ENCODE results near the gene WDR4. TPM values are rescaled to one million over a fixed set of nuclear protein-coding genes. Genes with fewer than 3 reads are reported as not detected.

The WDR4 gene
- total and polyA plus RNA-seq, 9 of the 15 experiments (the other 6 are each of a cell fraction or from before 2014, with no cell fraction given), result 5.4 to 95.4 (median 32.1) TPM

DNA sequence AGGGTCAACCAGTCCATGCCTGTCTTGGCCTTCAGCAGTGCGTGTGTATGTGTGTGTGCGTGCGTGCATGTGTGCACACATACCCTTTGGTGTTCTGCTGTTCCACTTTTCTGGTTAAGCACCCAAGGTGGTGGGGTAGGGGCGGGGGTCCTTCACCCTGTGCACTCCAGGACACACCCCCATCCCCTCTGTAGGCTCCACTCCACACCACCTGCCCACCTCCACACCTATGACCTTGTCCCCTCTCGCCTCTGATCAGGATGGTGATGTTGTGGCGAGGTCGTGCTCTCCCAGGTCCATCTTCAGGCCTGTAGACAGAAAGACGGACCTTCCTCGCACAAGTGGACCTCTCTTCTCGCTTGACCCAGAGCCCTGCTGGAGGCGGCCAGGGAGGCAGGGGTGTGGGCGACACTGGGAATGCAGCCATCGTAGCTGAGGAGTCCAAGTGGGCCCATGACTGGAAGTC, 44.6 kb downstream of the WDR4 start (continued):
- TF ChIP-seq, protein P1, sequence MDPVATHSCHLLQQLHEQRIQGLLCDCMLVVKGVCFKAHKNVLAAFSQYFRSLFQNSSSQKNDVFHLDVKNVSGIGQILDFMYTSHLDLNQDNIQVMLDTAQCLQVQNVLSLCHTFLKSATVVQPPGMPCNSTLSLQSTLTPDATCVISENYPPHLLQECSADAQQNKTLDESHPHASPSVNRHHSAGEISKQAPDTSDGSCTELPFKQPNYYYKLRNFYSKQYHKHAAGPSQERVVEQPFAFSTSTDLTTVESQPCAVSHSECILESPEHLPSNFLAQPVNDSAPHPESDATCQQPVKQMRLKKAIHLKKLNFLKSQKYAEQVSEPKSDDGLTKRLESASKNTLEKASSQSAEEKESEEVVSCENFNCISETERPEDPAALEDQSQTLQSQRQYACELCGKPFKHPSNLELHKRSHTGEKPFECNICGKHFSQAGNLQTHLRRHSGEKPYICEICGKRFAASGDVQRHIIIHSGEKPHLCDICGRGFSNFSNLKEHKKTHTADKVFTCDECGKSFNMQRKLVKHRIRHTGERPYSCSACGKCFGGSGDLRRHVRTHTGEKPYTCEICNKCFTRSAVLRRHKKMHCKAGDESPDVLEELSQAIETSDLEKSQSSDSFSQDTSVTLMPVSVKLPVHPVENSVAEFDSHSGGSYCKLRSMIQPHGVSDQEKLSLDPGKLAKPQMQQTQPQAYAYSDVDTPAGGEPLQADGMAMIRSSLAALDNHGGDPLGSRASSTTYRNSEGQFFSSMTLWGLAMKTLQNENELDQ (CRISPR knock-in tag; IDR thresholded peaks at IDR 0.05; ENCODE audit: borderline replicate concordance), result no peak
- peak; percentile 15 for TF ChIP-seq SIRT6 (IDR thresholded peaks at IDR 0.05; ENCODE audit: low read depth, low read length)
- TF ChIP-seq POLR2G (IDR thresholded peaks at IDR 0.05; ENCODE audit: low read depth, low read length), result peak; percentile 68
- TF ChIP-seq, protein P2, sequence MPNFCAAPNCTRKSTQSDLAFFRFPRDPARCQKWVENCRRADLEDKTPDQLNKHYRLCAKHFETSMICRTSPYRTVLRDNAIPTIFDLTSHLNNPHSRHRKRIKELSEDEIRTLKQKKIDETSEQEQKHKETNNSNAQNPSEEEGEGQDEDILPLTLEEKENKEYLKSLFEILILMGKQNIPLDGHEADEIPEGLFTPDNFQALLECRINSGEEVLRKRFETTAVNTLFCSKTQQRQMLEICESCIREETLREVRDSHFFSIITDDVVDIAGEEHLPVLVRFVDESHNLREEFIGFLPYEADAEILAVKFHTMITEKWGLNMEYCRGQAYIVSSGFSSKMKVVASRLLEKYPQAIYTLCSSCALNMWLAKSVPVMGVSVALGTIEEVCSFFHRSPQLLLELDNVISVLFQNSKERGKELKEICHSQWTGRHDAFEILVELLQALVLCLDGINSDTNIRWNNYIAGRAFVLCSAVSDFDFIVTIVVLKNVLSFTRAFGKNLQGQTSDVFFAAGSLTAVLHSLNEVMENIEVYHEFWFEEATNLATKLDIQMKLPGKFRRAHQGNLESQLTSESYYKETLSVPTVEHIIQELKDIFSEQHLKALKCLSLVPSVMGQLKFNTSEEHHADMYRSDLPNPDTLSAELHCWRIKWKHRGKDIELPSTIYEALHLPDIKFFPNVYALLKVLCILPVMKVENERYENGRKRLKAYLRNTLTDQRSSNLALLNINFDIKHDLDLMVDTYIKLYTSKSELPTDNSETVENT (CRISPR knock-in tag; IDR thresholded peaks at IDR 0.05), result no peak
